H1 (cell line): Measurements from ENCODE around the gene C5. TPM values are rescaled to one million over a fixed set of nuclear protein-coding genes. Genes with fewer than 3 reads are reported as not detected.

ENCODE experiments used
- CTCF ChIA-PET: fragments of 300-600 bp; sonication (Branson Sonifier 250); formaldehyde crosslinking; loops from one replicate; lab custom pipeline; 2021; ENCODE audit not compliant: partially characterized antibody; lab: Charles Lee
- POLR2A ChIA-PET: fragments of 300-600 bp; sonication (Branson Sonifier 250); formaldehyde crosslinking; loops from one replicate; lab custom pipeline; 2021; ENCODE audit warnings: inconsistent platforms; ENCODE audit not compliant: partially characterized antibody; lab: Charles Lee
- DNase-seq, 2 experiments: peaks; one replicate each; pipeline versions ENCODE4 v3.0.0 to v3.0.0-alpha.2; 2010 to 2022; ENCODE audit warnings: low spot score in 2 of 2, low read depth in 1 of 2, mixed read lengths in 1 of 2
- FAIRE-seq: peaks from 2 replicates; lab custom pipeline; 2011; peaks lifted over from hg19 to GRCh38; lab: Jason Lieb, UNC
- H2AFZ ChIP-seq: 2 replicates; pipeline ENCODE4 v1.8.1; 2012; ENCODE audit warnings: low read length, inconsistent platforms
- H2AK5ac ChIP-seq: 2 replicates; pipeline ENCODE4 v1.6.1; 2013; ENCODE audit warnings: low read depth, low read length
- H2BK120ac ChIP-seq: replicated peaks from 2 replicates; pipeline ENCODE3; 2013; ENCODE audit warnings: low read depth, low read length, inconsistent platforms
- H2BK12ac ChIP-seq: 2 replicates; pipeline ENCODE4 v1.6.1; 2013; ENCODE audit warnings: low read depth, low read length
- H2BK15ac ChIP-seq: 2 replicates; pipeline ENCODE4 v1.6.1; 2013; ENCODE audit warnings: low read length
- H2BK20ac ChIP-seq: 2 replicates; pipeline ENCODE4 v1.6.1; 2013; ENCODE audit warnings: low read length
- H2BK5ac ChIP-seq: 2 replicates; pipeline ENCODE4 v1.6.1; 2013; ENCODE audit warnings: low read depth, low read length
- H3K14ac ChIP-seq: 2 replicates; pipeline ENCODE4 v1.6.1; 2013; ENCODE audit warnings: inconsistent platforms; ENCODE audit not compliant: insufficient read length
- H3K18ac ChIP-seq: 2 replicates; pipeline ENCODE4 v1.6.1; 2013; ENCODE audit warnings: low read length; ENCODE audit errors: extremely low read depth
- H3K23ac ChIP-seq: 2 replicates; pipeline ENCODE4 v1.6.1; 2013; ENCODE audit warnings: inconsistent platforms; ENCODE audit not compliant: insufficient read length
- H3K23me2 ChIP-seq: 2 replicates; pipeline ENCODE4 v1.6.1; 2013; ENCODE audit warnings: low read depth, low read length
- H3K27ac ChIP-seq: 2 replicates; pipeline ENCODE4 v1.6.1; 2011; ENCODE audit warnings: low read depth, low read length, inconsistent platforms
- H3K27me3 ChIP-seq, 4 experiments: replicated peaks in 1 of 4; 1 replicate in 1 of 4; 2 replicates in 3 of 4; pipeline versions ENCODE4 v1.6.1 to v1.8.1; 2011 to 2013; ENCODE audit warnings: low read length in 3 of 4, mild to moderate bottlenecking in 3 of 4, inconsistent platforms in 2 of 4, mixed read lengths in 2 of 4, moderate library complexity in 1 of 4; ENCODE audit not compliant: control insufficient read depth in 3 of 4, insufficient read depth in 3 of 4; ENCODE audit errors: extremely low read depth in 1 of 4
- H3K36me3 ChIP-seq, 4 experiments: 2 replicates each; pipeline versions ENCODE4 v1.6.1 to v1.8.1; 2011 to 2013; ENCODE audit warnings: mild to moderate bottlenecking in 4 of 4, low read length in 3 of 4, moderate library complexity in 2 of 4, control low read depth in 1 of 4, inconsistent platforms in 1 of 4; ENCODE audit not compliant: insufficient read depth in 4 of 4, control insufficient read depth in 2 of 4
- H3K4ac ChIP-seq: replicated peaks from 2 replicates; pipeline ENCODE3; 2013; ENCODE audit warnings: low read length, low read depth, mixed read lengths, inconsistent platforms; ENCODE audit not compliant: insufficient read length
- H3K4me1 ChIP-seq, 4 experiments: replicated peaks in 1 of 4; 1 replicate in 1 of 4; 2 replicates in 3 of 4; pipeline versions ENCODE4 v1.6.1 to v1.8.1; 2011 to 2013; ENCODE audit warnings: low read length in 3 of 4, inconsistent platforms in 2 of 4, mixed read lengths in 1 of 4; ENCODE audit not compliant: insufficient read depth in 4 of 4, control insufficient read depth in 3 of 4
- H3K4me2 ChIP-seq, 2 experiments: 2 replicates each; pipeline versions ENCODE4 v1.6.1 to v1.8.1; 2011 to 2013; ENCODE audit warnings: low read depth in 2 of 2, low read length in 2 of 2, control low read depth in 1 of 2, inconsistent platforms in 1 of 2, mild to moderate bottlenecking in 1 of 2; ENCODE audit not compliant: insufficient read depth in 1 of 2
- H3K4me3 ChIP-seq, 4 experiments: fragments of 200-600, 300-600 bp in 1 of 4; sonication (generic), shearing (Covaris generic), sonication (Bioruptor Twin) in 1 of 4; 2 replicates each; pipeline versions ENCODE4 v1.5.1 to v1.8.1; 2011 to 2016; ENCODE audit warnings: low read length in 4 of 4, low read depth in 3 of 4, control low read depth in 2 of 4, inconsistent platforms in 2 of 4, mild to moderate bottlenecking in 2 of 4, mixed read lengths in 1 of 4, moderate library complexity in 1 of 4; ENCODE audit not compliant: insufficient read depth in 2 of 4; ENCODE audit errors: extremely low read depth in 1 of 4
- H3K56ac ChIP-seq: replicated peaks from 2 replicates; pipeline ENCODE3; 2013; ENCODE audit warnings: low read depth, mild to moderate bottlenecking, mixed read lengths, low read length, inconsistent platforms; ENCODE audit not compliant: insufficient read length
- H3K79me1 ChIP-seq: 2 replicates; pipeline ENCODE4 v1.6.1; 2013; ENCODE audit warnings: low read depth, low read length, control low read depth
- H3K79me2 ChIP-seq, 2 experiments: 2 replicates each; pipeline versions ENCODE4 v1.6.1 to v1.8.1; 2012 to 2013; ENCODE audit warnings: low read length in 2 of 2, mild to moderate bottlenecking in 2 of 2, inconsistent platforms in 1 of 2; ENCODE audit not compliant: insufficient read depth in 2 of 2, control insufficient read depth in 1 of 2
- H3K9ac ChIP-seq, 4 experiments: replicated peaks in 1 of 4; 1 replicate in 1 of 4; 2 replicates in 3 of 4; pipeline versions ENCODE4 v1.6.1 to v1.8.1; 2011 to 2013; ENCODE audit warnings: low read depth in 3 of 4, low read length in 3 of 4, control low read depth in 2 of 4, mild to moderate bottlenecking in 2 of 4, moderate library complexity in 2 of 4, inconsistent platforms in 1 of 4; ENCODE audit errors: extremely low read depth in 1 of 4
- H3K9me3 ChIP-seq, 2 experiments: 2 replicates each; pipeline versions ENCODE4 v1.6.1 to v1.8.1; 2012 to 2013; ENCODE audit warnings: mild to moderate bottlenecking in 2 of 2, moderate library complexity in 2 of 2, control low read depth in 1 of 2, inconsistent platforms in 1 of 2, low read depth in 1 of 2, low read length in 1 of 2, mixed read lengths in 1 of 2; ENCODE audit not compliant: insufficient read depth in 2 of 2
- H4K20me1 ChIP-seq, 2 experiments: replicated peaks in 1 of 2; 2 replicates each; pipeline versions ENCODE3 to v1.8.1; 2011 to 2013; ENCODE audit warnings: inconsistent platforms in 2 of 2, low read length in 2 of 2, mild to moderate bottlenecking in 1 of 2; ENCODE audit not compliant: insufficient read depth in 2 of 2, control insufficient read depth in 1 of 2
- H4K5ac ChIP-seq: 2 replicates; pipeline ENCODE4 v1.6.1; 2013; ENCODE audit warnings: low read length, low read depth, mixed read lengths, inconsistent platforms; ENCODE audit not compliant: insufficient read length
- H4K8ac ChIP-seq: 2 replicates; pipeline ENCODE4 v1.8.0; 2013; ENCODE audit warnings: mild to moderate bottlenecking, moderate library complexity, low read length, inconsistent platforms; ENCODE audit not compliant: insufficient read depth; ENCODE audit errors: extremely low read depth
- H4K91ac ChIP-seq: replicated peaks from 2 replicates; pipeline ENCODE3; 2013; ENCODE audit warnings: low read length, mixed read lengths, inconsistent platforms; ENCODE audit not compliant: insufficient read length
- ASH2L ChIP-seq: fragments of 200-600, 300-600 bp; sonication (generic); IDR thresholded peaks from one replicate; pipeline ENCODE4 v1.7.1; 2017; ENCODE audit warnings: low read length
- CREB1 ChIP-seq: IDR thresholded peaks from 2 replicates; pipeline ENCODE4 v1.6.1; 2012; ENCODE audit warnings: inconsistent platforms
- JUND ChIP-seq: IDR thresholded peaks from 2 replicates; pipeline ENCODE4 v1.6.1; 2011; ENCODE audit warnings: mild to moderate bottlenecking, improper control_type of control experiment, low read length
- KDM1A ChIP-seq: fragments of 200-600, 300-600 bp; sonication (generic); IDR thresholded peaks from 2 replicates; pipeline ENCODE4 v1.7.1; 2016; ENCODE audit warnings: mild to moderate bottlenecking, low read length, borderline replicate concordance
- KDM4A ChIP-seq: IDR thresholded peaks from one replicate; pipeline ENCODE4 v1.7.1; 2012; ENCODE audit warnings: low read depth, mild to moderate bottlenecking, moderate library complexity, low read length, inconsistent platforms; ENCODE audit not compliant: severe bottlenecking
- MAFK ChIP-seq: IDR thresholded peaks from 2 replicates; pipeline ENCODE4 v1.6.1; 2012; ENCODE audit warnings: low read depth, mild to moderate bottlenecking, improper control_type of control experiment, low read length
- NANOG ChIP-seq: IDR thresholded peaks from 2 replicates; pipeline ENCODE4 v1.6.1; 2011; ENCODE audit warnings: low read length, low read depth, mild to moderate bottlenecking, inconsistent platforms; ENCODE audit not compliant: insufficient read depth, poor library complexity, severe bottlenecking
- PHF8 ChIP-seq: fragments of 200-600 bp; sonication (generic); conservative IDR thresholded peaks from 2 replicates; pipeline ENCODE4 v1.7.1; 2012; ENCODE audit warnings: low read depth, mild to moderate bottlenecking, inconsistent platforms, low read length, moderate library complexity
- SIRT6 ChIP-seq: IDR thresholded peaks from one replicate; pipeline ENCODE4 v1.7.1; 2012; ENCODE audit warnings: low read length, inconsistent platforms
- SP4 ChIP-seq: IDR thresholded peaks from 2 replicates; pipeline ENCODE4 v1.6.1; 2012; ENCODE audit warnings: low read length, inconsistent platforms
- WGBS, 2 experiments: shearing (Covaris generic) in 1 of 2; methylation state at CpG; one replicate each; pipeline versions ENCODE4 v1.1.6 to v1.1.7; 2013 to 2015; ENCODE audit warnings: low lambda C conversion rate in 2 of 2, mixed read lengths in 2 of 2, inconsistent platforms in 1 of 2, low coverage in 1 of 2, missing lambda C conversion rate in 1 of 2; ENCODE audit not compliant: insufficient replicate concordance in 2 of 2, insufficient coverage in 1 of 2, insufficient read length in 1 of 2; ENCODE audit errors: extremely low coverage in 1 of 2, missing lambda C conversion rate in 1 of 2; 5-methylcytosine and 5-hydroxymethylcytosine counted together
- polyA plus RNA-seq, 7 experiments: library from polyadenylated mRNA; depleted of rRNA in 3 of 7; stranded (reverse) in 5 of 7; unstranded in 2 of 7; fragments of >200 nt in 5 of 7; fragments of 200-250 nt in 2 of 7; gene quantifications; 1 replicate in 5 of 7; 2 replicates in 1 of 7; 4 replicates in 1 of 7; pipeline versions ENCODE4 v1.2.1 to v1.2.3, GENCODE V29; 2011 to 2013; ENCODE audit warnings: missing spikeins in 2 of 7, mixed read lengths in 2 of 7
- total RNA-seq: library from RNA; stranded (reverse); fragmentation: NEBNext Ultra II Directional; extraction: Animal tissue kit (Norgen Biotek cat#: 25700); gene quantifications from 2 replicates; pipeline ENCODE4 v1.2.1, GENCODE V29; 2021

Gene C5
- total and polyA plus RNA-seq, 2 of the 8 experiments (the other 6 are each of a cell fraction or from before 2014, with no cell fraction given): 0.24 to 0.35 TPM

DNA sequence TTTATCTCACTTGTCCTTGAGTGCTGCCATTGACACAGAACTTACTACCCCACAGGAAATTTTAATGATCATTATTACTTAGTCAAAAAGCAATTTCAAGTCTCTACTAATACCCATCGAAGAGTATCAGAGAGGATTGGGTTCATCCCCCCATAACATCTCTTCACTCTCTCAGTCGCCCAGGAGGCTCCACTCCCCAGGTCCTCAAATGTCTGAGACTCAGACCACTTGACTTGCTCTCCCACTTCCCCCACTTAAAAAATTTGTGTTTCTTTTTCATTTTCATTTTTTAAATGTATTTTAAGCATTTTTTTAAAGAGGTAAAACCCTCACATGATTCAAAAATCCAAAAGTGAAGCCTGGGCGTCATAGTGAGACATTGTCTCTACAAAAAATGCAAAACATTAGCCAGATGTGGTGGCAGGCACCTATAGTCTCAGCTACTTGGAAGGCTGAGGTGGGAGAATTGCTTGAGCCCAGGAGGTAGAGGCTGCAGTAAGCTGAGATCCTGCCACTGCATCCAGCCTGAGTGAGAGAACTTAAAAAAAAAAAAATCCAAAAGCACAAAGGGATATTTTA lies 66.7 kb downstream of the C5 start:
- no peaks in the 10 kb centered on the region for H3K4me1 ChIP-seq
- 93% methylated on average over 3 of the region's 3 CpGs; no CpG with 5 or more reads in 1 of the 2 experiments for WGBS, 2 experiments
- H3K9me3 ChIP-seq: no peaks in the 10 kb centered on the region
- no peak overlapping the region for H3K18ac ChIP-seq
- no peak overlapping the region for H2BK120ac ChIP-seq
- no peak overlapping the region for H3K14ac ChIP-seq
- no peak overlapping the region for H4K91ac ChIP-seq
- no peaks in the 10 kb centered on the region for H3K79me2 ChIP-seq
- H3K23ac ChIP-seq: no peak overlapping the region
- FAIRE-seq (no peak), DNase-seq (no peak)
- H2BK15ac ChIP-seq: no peak overlapping the region
- no peak overlapping the region for H3K4me3 ChIP-seq
- no peak overlapping the region for H2BK12ac ChIP-seq
- no peak for TF ChIP-seq PHF8
- TF ChIP-seq NANOG: no peak
- TF ChIP-seq CREB1: no peak
- TF ChIP-seq SIRT6: no peak
- no peak for TF ChIP-seq ASH2L
- TF ChIP-seq JUND: no peak
- TF ChIP-seq SP4: no peak
- no peak for TF ChIP-seq KDM1A
- no peak for TF ChIP-seq KDM4A
- TF ChIP-seq MAFK: no peak
- POLR2A ChIA-PET: no interaction called here
- no peak overlapping the region for H3K27ac ChIP-seq
- H3K4ac ChIP-seq: no peak overlapping the region
- H3K56ac ChIP-seq: no peak overlapping the region
- no peaks in the 10 kb centered on the region for H4K20me1 ChIP-seq
- H3K79me1 ChIP-seq: no peaks in the 10 kb centered on the region
- H4K8ac ChIP-seq: no peak overlapping the region
- no peaks in the 10 kb centered on the region for H3K36me3 ChIP-seq
- CTCF ChIA-PET: interaction anchor here (0.7 to 5.5 kb wide), 10 partner anchors 11 to 99 kb away, joined by 3 to 51 read pairs (median 9); no protein-coding TSS in a partner anchor
- H2BK5ac ChIP-seq: no peak overlapping the region
- H3K27me3 ChIP-seq: no peaks in the 10 kb centered on the region
- H3K4me2 ChIP-seq: no peak overlapping the region
- H2BK20ac ChIP-seq: no peak overlapping the region
- H3K9ac ChIP-seq: no peak overlapping the region
- no peak overlapping the region for H4K5ac ChIP-seq
- H2AK5ac ChIP-seq: no peak overlapping the region
- no peaks in the 10 kb centered on the region for H3K23me2 ChIP-seq
- no peak overlapping the region for H2AFZ ChIP-seq
